Measurements from ENCODE around the gene C9. TPM values are rescaled to one million over a fixed set of nuclear protein-coding genes. Genes with fewer than 3 reads are reported as not detected.
A peak's percentile ranks its signal among the peaks of the same experiment; 100 is the strongest.

Gene C9
- total and polyA plus RNA-seq, 4 donors, result 128 to 3,238 (median 748) TPM

DNA sequence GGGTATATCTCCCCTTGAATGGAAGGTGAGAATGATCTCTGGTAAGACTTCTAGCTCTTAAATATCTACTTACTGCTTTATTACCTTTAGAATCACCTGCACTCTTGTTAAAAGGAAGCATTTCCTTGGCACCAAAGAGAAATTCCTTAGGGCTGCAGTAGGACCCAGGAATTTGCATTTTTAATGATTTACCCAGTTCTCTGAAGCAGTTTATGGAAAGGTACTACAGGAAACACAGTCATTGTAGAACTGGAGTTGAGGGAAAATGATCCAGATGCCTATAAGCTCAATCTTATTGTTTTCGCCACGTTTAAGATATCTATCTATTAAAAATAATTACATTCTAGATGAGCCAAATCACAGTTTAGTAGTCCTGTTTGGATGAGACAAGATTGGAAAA, 9.5 kb upstream of the C9 start:
- Histone ChIP-seq H3K9me3 (ENCODE audit: control insufficient read depth in 4 of 4, low read length in 3 of 4) (no peaks in the 10 kb centered on the region), H3K36me3 (ENCODE audit: control insufficient read depth in 4 of 4, insufficient read depth in 3 of 4, low read depth in 1 of 4, low read length in 3 of 4) (no peaks in the 10 kb centered on the region), H3K27ac (ENCODE audit: low read depth in 1 of 2, low read length in 2 of 2) (peak overlapping the region; percentile 69 to 93), H3K4me3 (ENCODE audit: low read depth in 1 of 3, low read length in 3 of 3) (no peak overlapping the region), H3K4me1 (ENCODE audit: control insufficient read depth in 4 of 4, insufficient read depth in 4 of 4, low read length in 3 of 4) (peaks cover 0 to 45% (median 20%) of the 10 kb centered on the region in 4 donors), H3K9ac (ENCODE audit: low read depth in 1 of 2, low read length in 2 of 2) (no peak overlapping the region), H3K27me3 (ENCODE audit: control insufficient read depth in 4 of 4, insufficient read depth in 4 of 4, low read length in 3 of 4) (no peaks in the 10 kb centered on the region)
- 78% methylated on average over 2 of the region's 2 CpGs for WGBS
- TF ChIP-seq TAF1 (conservative IDR thresholded peaks at IDR 0.05), result peak; percentile 74
- TF ChIP-seq, protein P1, sequence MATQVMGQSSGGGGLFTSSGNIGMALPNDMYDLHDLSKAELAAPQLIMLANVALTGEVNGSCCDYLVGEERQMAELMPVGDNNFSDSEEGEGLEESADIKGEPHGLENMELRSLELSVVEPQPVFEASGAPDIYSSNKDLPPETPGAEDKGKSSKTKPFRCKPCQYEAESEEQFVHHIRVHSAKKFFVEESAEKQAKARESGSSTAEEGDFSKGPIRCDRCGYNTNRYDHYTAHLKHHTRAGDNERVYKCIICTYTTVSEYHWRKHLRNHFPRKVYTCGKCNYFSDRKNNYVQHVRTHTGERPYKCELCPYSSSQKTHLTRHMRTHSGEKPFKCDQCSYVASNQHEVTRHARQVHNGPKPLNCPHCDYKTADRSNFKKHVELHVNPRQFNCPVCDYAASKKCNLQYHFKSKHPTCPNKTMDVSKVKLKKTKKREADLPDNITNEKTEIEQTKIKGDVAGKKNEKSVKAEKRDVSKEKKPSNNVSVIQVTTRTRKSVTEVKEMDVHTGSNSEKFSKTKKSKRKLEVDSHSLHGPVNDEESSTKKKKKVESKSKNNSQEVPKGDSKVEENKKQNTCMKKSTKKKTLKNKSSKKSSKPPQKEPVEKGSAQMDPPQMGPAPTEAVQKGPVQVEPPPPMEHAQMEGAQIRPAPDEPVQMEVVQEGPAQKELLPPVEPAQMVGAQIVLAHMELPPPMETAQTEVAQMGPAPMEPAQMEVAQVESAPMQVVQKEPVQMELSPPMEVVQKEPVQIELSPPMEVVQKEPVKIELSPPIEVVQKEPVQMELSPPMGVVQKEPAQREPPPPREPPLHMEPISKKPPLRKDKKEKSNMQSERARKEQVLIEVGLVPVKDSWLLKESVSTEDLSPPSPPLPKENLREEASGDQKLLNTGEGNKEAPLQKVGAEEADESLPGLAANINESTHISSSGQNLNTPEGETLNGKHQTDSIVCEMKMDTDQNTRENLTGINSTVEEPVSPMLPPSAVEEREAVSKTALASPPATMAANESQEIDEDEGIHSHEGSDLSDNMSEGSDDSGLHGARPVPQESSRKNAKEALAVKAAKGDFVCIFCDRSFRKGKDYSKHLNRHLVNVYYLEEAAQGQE (IDR thresholded peaks at IDR 0.05), result peak; percentile 22
- TF ChIP-seq RXRA (IDR thresholded peaks at IDR 0.05), result no peak
- peak; percentile 35 for TF ChIP-seq SP1 (IDR thresholded peaks at IDR 0.05)
- TF ChIP-seq HNF4A (conservative IDR thresholded peaks at IDR 0.05), result peak in 1 of 2 donors; percentile 15
- DNase-seq (ENCODE audit: low spot score), result no peak

- no peaks in the 10 kb centered on the region for H3K9me3 ChIP-seq (ENCODE audit: control insufficient read depth in 4 of 4, low read length in 3 of 4)
- H3K9ac ChIP-seq (ENCODE audit: low read depth in 1 of 2, low read length in 2 of 2), result peak overlapping the region in 1 of 2 donors; percentile 32
- 32% methylated on average over 3 of the region's 3 CpGs for WGBS
- no peaks in the 10 kb centered on the region for H3K36me3 ChIP-seq (ENCODE audit: control insufficient read depth in 4 of 4, insufficient read depth in 3 of 4, low read depth in 1 of 4, low read length in 3 of 4)
- H3K27me3 ChIP-seq (ENCODE audit: control insufficient read depth in 4 of 4, insufficient read depth in 4 of 4, low read length in 3 of 4), result no peaks in the 10 kb centered on the region
- peak overlapping the region; percentile 82 to 93 for H3K27ac ChIP-seq (ENCODE audit: low read depth in 1 of 2, low read length in 2 of 2)
- DNase-seq (ENCODE audit: low spot score), result no peak
- TF ChIP-seq RXRA (IDR thresholded peaks at IDR 0.05) (peak in 1 of 2 donors; percentile 47), MAX (IDR thresholded peaks at IDR 0.05) (peak; percentile 12), HNF4A (conservative IDR thresholded peaks at IDR 0.05) (peak in 1 of 2 donors; percentile 17), GABPA (IDR thresholded peaks at IDR 0.05 in 1 of 2, conservative IDR thresholded peaks at IDR 0.05 in 1 of 2) (no peak)
- peak overlapping the region in 1 of 3 donors; percentile 9 for H3K4me3 ChIP-seq (ENCODE audit: low read depth in 1 of 3, low read length in 3 of 3)
- peaks cover 0 to 54% (median 28%) of the 10 kb centered on the region in 4 donors for H3K4me1 ChIP-seq (ENCODE audit: control insufficient read depth in 4 of 4, insufficient read depth in 4 of 4, low read length in 3 of 4)
Measured at GRCh38 chr5:39371367-39371635, 7.0 kb upstream of the C9 start.

- H3K4me1 ChIP-seq (ENCODE audit: control insufficient read depth in 4 of 4, insufficient read depth in 4 of 4, low read length in 3 of 4), result peaks cover 0 to 54% (median 28%) of the 10 kb centered on the region in 4 donors
- no peak overlapping the region for H3K9ac ChIP-seq (ENCODE audit: low read depth in 1 of 2, low read length in 2 of 2)
- no peaks in the 10 kb centered on the region for H3K27me3 ChIP-seq (ENCODE audit: control insufficient read depth in 4 of 4, insufficient read depth in 4 of 4, low read length in 3 of 4)
- no peak for DNase-seq (ENCODE audit: low spot score)
- H3K36me3 ChIP-seq (ENCODE audit: control insufficient read depth in 4 of 4, insufficient read depth in 3 of 4, low read depth in 1 of 4, low read length in 3 of 4), result no peaks in the 10 kb centered on the region
- peak overlapping the region in 2 of 3 donors; percentile 9 to 37 for H3K4me3 ChIP-seq (ENCODE audit: low read depth in 1 of 3, low read length in 3 of 3)
- no peaks in the 10 kb centered on the region for H3K9me3 ChIP-seq (ENCODE audit: control insufficient read depth in 4 of 4, low read length in 3 of 4)
- 33% methylated on average over 10 of the region's 10 CpGs for WGBS
- peak overlapping the region; percentile 82 to 93 for H3K27ac ChIP-seq (ENCODE audit: low read depth in 1 of 2, low read length in 2 of 2)
- TF ChIP-seq, protein P2, sequence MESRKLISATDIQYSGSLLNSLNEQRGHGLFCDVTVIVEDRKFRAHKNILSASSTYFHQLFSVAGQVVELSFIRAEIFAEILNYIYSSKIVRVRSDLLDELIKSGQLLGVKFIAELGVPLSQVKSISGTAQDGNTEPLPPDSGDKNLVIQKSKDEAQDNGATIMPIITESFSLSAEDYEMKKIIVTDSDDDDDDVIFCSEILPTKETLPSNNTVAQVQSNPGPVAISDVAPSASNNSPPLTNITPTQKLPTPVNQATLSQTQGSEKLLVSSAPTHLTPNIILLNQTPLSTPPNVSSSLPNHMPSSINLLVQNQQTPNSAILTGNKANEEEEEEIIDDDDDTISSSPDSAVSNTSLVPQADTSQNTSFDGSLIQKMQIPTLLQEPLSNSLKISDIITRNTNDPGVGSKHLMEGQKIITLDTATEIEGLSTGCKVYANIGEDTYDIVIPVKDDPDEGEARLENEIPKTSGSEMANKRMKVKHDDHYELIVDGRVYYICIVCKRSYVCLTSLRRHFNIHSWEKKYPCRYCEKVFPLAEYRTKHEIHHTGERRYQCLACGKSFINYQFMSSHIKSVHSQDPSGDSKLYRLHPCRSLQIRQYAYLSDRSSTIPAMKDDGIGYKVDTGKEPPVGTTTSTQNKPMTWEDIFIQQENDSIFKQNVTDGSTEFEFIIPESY (IDR thresholded peaks at IDR 0.05), result peak; percentile 70
- TF ChIP-seq, protein P1 (IDR thresholded peaks at IDR 0.05), result peak; percentile 86
- TF ChIP-seq HNF4A (conservative IDR thresholded peaks at IDR 0.05) (peak; percentile 62 to 80), RXRA (IDR thresholded peaks at IDR 0.05) (peak; percentile 82 to 89), NR2F2 (IDR thresholded peaks at IDR 0.05) (no peak), TAF1 (conservative IDR thresholded peaks at IDR 0.05) (peak; percentile 92), JUND (IDR thresholded peaks at IDR 0.05) (peak in 1 of 2 donors; percentile 48), FOXA2 (IDR thresholded peaks at IDR 0.05) (peak; percentile 78), EGR1 (IDR thresholded peaks at IDR 0.05; ENCODE audit: low read depth in 2 of 2) (peak in 1 of 2 donors; percentile 78), CTCF (IDR thresholded peaks at IDR 0.05; ENCODE audit: low read depth, low read length, missing input control) (no peak), YY1 (IDR thresholded peaks at IDR 0.05) (peak; percentile 79), HNF4G (IDR thresholded peaks at IDR 0.05) (no peak)
Measured at GRCh38 chr5:39370555-39371366, 6.5 kb upstream of the C9 start.

Measured in liver (tissue), 9 donors.